NCI-H82 treated with DMSO at 0.1 percent for 48 hours (cell line): ENCODE data around the gene GPATCH1.
"Not testable (repeated sequence)": the region's sequence is repeated elsewhere in the genome, so short reads cannot be mapped to it uniquely, and the experiment has no call there.

ENCODE experiments used
- DNase-seq: peaks from one replicate; lab custom pipeline; 2025; ENCODE audit not compliant: unreplicated experiment; lab: John Stamatoyannopoulos, UW

Gene GPATCH1

GRCh38 chr19:33157906-33158305 lies 76.9 kb downstream of the GPATCH1 start:
- DNase-seq, result no peak

DNA sequence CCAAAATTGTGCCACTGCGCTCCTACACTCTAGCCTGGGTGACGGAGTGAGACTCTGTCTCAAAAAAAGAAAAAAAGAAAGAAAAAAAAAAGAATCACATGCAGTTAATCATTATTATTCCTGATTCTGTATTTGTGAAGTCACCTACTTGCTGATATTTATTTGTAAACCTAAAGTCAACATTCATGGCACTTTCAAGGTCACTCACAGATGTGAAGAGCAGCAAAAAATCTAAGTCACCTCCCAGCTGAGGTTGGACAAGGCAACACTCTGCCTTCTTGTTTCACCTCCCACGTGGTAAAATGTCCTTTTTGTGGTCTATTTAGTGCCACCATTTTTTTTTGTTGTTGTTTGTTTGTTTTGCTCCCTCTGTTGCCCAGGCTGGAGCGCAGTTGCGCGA lies 77.4 kb downstream of the GPATCH1 start:
- DNase-seq, result no peak

GRCh38 chr19:33159149-33159548 lies 78.2 kb downstream of the GPATCH1 start:
- DNase-seq, result no peak

DNA sequence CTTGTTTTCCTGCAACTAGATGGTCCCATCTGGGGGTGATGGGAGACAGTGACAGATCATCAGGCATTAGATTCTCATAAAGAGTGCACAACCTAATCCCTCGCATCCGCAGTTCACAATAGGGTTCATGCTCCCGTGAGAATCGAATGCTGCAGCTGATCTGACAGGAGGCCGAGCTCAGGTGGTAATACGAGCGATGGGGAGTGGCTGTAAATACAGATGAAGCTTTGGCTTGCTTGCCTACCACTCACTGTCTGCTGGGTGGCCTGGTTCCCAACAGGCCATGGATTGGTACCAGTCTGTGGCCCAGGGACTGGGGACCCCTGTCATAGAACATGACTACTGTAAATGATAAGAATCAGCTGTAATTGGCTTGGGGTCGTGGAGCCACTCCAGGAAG lies 78.9 kb downstream of the GPATCH1 start:
- no peak for DNase-seq

DNA sequence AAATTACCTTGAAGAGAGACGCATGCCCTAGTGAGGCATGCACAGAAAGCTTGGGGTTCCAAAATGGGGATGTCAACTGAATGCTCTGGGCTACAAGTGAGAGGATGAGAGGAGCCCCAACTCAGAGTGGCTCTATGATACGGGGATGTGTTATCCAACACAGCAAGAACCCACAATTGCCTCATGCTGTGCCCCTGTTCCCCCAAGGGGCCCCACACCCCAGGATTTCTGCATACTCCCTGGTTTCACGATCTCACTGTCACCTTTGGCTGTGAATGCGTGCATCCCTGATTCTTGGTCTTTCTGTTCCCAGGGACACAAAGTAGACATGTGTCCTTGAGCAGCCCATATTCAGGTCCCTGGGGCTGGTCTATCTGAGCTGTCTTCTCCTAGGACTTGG lies 80.2 kb downstream of the GPATCH1 start:
- no peak for DNase-seq

DNA sequence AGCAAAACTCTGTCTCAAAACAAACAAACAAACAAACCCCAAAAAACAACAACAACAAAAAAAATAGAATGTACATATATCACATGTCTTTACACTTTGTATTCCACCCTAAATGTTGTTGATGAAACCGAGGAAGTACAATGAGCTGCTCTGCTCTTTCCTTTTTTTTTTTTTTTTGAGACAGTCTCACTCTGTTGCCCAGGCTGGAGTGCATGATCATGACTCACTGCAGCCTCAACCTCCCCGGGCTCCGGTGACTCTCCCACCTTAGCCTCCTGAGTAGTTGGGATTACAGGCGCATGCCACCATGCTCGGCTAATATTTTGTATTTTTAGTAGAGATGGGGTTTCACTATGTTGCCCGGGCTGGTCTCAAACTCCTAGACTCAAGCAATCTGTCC lies 82.5 kb downstream of the GPATCH1 start:
- DNase-seq, result no peak

- DNase-seq, result not testable (repeated sequence)
Observed at GRCh38 chr19:33166037-33166436, 85.1 kb downstream of the GPATCH1 start.

DNA sequence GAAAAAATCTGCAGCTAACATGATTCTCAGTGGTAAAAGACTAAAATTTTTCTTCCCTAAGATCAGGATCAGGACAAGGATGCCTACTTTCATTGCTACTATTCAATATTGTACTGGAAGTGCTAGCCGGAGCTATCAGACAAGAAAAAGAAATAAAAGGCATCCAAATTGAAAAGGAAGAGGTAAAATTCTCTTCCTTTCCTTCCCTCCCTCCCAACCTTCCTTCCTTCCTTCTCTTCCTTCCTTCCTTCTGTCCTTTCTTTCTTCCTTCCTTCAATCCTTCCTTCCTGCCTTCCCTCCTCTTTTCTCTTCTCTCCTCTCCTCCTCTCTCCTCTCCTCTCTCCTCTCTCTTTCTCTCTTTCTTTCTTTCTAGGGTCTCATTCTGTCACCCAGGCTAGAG lies 86.5 kb downstream of the GPATCH1 start:
- DNase-seq, result no peak

DNA sequence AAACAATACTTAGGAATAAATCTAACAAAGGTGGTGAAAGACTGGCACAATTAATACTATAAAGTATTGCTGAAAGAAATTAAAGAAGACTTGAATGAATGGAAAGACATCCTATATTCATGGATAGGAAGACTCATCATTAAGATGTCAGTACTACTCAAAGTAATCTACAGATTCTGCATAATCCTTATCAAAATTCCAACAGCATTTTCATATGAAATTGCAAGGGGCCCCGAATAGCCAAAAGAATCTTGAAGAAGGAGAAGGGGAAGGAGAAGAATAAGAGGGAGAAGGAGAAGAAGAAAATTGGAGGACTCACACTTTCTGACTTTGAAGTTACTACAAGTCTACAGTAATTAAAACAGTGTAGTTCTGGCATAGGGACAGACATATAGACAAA lies 87.5 kb downstream of the GPATCH1 start:
- DNase-seq, result no peak

- DNase-seq, result no peak
Observed at GRCh38 chr19:33171222-33171795, 90.3 kb downstream of the GPATCH1 start.

GRCh38 chr19:33171916-33172359 lies 91.0 kb downstream of the GPATCH1 start:
- no peak for DNase-seq

GRCh38 chr19:33174186-33174585 lies 93.2 kb downstream of the GPATCH1 start:
- no peak for DNase-seq

DNA sequence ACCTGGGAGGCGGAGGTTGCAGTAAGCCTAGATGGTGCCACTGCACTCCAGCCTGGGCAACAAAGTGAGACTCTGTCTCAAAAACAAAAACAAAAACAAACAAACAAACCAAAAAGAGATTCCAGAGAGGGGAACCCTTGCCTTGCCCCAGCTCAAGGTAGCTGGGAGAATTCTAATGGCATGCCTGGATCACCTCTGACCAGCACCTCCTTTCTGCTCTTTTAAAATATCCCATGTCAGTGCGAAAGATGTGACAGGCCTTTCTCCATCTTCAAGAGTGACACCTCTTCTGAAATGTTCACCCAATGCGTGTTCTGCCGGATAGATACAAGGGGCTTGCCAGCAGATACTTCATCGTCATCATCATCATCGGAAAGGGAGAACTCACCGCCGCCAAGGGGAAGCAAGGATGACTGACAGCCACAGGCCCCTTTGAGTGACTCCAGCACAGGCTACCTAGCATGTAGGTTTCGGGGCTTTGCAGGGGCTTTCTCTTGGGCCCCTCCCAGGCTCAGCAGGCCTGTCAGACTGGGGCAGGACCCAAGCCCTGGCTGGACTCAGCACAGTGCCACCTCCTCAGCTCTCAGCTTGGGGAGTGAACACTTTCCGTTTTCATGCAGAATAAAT lies 94.3 kb downstream of the GPATCH1 start:
- DNase-seq, result no peak

GRCh38 chr19:33175886-33176669 lies 95.1 kb downstream of the GPATCH1 start:
- DNase-seq, result no peak

- DNase-seq, result peak; percentile 96
Observed at GRCh38 chr19:33176670-33177416, 95.9 kb downstream of the GPATCH1 start.

DNA sequence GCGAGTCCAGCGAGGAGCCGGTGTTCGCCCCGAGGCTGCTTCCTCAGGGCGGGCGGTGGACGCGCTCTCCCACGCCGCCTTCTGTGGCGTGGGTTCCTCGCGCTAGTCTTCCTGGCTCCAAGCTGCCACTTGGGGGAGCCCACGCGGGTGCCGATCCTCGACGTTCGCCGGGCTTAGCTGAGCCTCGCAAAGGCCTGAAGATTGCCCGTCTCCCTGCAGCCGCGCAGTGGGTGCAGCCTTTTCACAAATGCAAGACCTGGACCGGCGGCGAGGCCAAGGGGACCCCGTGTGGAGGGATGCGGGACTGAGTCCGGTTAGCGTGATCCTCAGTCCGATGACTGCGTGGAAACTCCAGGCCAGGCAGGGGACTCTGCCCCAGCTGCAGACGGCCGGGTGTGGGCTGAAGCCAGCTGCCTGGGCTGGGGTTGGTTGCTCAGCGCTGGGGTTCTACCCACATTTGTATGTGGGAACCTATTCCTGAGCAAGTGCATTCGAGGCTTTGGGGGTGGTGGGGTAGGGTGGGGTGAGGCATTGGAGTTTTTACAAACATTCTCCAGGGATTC lies 96.5 kb downstream of the GPATCH1 start:
- peak; percentile 61 for DNase-seq
